DMS153 (cell line): ENCODE data around the gene PHF20.
"Not testable (repeated sequence)": the region's sequence is repeated elsewhere in the genome, so short reads cannot be mapped to it uniquely, and the experiment has no call there.

ENCODE experiments used
- DNase-seq: peaks from one replicate; lab custom pipeline; 2025; lab: John Stamatoyannopoulos, UW

PHF20 gene

DNA sequence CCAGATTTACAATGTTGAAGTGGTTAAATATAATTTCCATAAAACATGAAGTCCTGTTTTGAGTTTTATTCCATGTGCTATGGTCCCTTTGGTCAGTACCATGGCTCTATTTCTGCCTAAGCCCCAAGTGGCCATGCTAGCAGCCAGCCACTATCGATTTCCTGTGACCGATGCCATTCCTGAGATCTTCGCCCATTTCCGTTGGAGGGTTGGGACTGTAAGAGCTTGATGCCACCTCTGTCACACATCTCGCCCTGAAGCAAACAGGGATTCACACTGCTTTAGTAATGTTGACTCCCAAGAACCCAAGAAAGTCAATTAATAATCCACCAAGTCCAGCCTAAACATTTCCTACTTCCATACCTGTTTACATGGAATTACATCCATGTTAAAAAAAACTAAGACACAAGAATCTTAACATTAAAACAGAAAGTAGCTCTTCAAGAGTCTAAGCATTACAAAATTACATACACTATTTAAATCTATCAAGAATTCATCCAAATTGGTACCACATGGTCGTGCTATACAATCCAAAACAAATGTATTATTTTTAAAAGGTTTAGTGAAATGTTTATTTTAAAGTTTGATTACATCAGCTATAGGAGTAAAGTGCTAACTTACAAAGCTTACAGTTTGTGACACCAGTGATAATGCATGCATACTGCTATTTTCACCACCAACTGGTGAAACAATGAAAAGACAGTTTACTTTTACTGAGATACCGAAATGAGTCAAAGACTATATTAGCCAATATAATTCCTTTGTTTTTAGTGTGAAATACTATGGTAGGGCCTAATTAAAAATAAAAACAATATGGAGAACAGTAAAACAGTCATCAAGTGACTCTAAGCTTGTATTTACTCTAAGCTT lies 32.3 kb upstream of the PHF20 start:
- no peak for DNase-seq

DNA sequence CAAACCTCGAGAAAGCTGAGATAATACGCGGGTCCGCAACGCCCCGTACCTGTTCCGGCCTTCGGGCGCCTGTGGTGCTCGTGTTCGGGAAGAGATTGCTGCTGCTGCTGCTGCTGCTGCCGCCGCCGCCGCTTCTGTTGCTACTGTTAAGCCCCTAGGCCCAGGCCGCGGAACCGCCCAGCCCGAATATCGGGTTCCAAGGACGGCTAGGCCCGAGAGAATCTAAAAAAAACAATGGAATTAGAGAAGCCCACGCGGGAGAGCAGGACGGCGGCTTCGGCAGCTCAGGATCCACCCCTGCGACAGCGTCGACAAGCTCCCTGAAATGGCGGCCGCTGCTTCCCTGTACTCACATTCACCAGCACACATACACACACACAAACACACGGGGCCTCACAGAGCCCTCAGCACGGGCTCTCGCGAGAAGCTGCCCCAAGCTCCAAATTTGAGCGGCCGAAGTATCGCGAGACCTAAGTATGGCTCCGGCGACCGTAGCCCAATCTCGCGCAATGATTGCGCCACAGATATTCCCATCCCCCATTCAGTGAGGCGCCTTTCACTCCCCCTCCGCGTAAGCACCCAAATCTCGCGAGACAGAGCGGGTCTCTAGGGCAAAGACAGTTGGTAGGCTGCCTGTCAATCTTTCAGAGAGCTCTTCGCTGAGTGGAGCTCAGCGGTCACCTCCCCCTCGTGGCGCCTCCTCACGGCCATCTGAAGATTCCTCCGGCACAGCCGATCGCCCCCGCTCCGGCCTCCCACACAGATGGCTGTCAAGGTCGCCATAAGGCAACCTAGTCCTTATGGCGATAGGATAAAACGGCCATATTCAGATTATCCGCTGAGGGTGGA lies 29.7 kb upstream of the PHF20 start, which contains the start of gene RBM39:
TSS of gene RBM39 (minus strand) at position 369 of the 849 bp plus-strand sequence. CDS start 1,386 bp downstream, outside the sequence.
- DNase-seq: peak; percentile 100

DNA sequence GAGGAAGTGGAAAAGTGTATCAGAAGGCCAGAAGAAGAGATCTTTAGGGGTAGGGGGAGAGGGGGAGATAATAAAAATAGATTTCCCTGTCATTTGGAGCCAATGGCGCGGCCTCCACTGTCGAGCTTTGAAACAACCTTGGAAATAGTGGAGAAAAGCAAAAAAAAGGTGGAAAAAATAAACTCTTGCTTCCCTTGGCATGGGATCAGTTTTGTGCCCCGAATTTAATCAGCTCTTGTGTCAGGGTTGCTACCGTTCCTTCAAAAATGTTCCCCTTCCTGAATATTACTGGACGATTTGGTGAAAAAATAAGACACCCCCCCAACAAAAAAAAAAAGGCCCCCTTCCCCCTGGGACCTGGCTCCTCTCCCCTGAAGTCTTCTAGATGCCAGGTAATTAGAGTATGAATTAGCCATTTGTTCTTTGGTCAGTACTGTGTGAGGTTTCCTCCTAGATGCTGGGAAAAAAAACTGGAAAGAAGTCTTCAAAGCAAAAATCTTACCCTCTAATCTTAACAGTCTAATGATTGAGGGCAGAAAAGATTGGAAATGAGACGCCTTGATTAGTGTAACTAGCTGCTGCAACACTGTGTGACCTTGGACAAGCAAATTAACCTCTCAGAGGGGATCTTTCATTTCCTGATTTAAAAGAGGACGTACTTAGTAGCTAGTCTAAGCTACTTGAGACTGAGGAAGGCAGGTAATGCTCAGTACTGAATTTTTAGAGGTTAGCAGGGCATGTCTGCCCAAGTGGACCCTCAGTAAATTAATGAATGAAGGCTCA lies 28.9 kb upstream of the PHF20 start:
- no peak for DNase-seq

DNA sequence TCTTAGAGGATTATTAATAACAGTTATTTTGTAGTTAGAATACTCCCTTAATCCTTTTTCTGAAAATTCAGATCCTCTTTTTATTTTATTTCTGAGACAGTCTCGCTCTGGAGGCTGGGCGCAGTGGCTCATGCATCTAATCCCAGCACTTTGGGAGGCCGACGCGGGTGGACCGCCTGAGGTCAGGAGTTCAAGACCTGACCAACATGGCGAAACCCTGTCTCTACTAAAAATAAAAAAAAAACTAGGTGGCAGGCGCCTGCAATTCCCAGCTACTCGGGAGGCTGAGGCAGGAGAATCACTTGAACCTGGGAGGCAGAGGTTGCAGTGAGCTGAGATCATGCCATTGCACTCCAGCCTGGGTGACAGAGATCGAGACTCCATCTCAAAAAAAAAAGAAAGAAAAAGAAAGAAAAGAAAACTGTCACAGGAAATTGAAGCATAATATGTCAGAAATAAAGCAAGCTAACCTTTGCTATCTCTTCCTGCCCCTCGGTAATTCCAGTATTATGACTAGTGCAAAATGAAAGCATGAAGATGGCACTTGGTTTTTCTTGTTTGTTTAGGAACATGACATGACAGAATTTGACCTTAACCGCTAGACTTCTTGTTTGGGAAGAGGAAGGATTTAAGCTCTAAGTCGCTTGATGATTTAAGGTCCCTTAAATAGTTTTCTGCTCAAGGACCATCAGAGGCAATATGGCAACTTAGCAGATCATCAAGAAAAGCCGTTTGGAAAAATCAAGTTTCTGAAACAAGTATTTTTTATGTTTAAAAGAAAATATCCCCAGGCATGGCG lies 27.9 kb upstream of the PHF20 start:
- DNase-seq: no peak

DNA sequence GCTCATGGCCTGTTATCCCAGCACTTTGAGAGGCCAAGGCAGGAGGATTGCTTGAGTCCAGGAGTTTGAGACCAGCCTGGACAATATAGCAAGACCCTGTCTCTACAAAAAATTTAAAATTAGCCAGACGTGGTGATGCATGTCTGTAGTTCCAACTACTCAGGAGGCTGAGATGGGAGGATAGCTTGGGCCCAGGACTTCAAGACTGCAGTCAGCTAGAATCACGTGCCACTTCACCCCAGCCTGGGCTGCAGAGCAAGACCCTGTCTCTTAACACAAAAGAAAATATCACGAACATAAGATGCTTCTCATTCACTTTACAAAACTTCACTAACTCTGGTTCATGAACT lies 27.3 kb upstream of the PHF20 start:
- DNase-seq: not testable (repeated sequence)

DNA sequence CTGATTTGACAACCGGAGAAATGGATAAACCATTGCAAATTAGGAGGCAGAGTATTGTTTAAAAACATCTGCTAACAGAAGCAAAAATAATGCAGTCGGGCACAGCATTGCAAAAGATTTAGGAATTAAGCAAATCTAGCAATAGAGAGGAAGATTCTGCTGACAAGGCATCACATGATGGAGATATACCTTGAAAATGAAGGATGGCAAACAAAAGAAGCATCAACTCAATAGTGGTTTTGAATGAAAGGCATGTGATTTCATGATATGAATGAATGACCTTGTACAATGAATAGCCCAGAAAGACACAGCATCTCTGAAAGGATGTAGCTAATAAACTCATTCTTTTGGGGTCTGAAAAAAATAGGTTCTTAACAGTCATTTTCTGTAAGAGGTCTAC lies 21.2 kb upstream of the PHF20 start:
- DNase-seq: no peak

DNA sequence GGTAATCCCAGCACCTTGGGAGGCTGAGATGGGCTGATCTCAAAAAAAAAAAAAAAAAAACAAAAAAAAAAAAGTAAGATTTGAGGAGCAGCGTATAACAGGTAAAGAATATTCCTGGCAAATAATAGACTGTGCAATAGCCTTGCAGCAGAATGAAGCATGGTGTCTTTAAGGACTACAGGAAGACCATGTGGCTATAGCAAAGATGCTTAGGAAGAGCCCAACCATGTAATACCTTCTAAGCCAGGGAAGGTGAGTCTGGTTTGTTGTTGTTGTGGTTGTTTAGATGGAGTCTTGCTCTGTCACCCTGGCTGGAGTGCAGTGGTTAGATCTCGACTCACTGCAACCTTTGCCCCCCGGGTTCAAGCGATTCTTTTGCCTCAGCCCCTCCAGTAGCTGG lies 15.4 kb upstream of the PHF20 start:
- no peak for DNase-seq

DNA sequence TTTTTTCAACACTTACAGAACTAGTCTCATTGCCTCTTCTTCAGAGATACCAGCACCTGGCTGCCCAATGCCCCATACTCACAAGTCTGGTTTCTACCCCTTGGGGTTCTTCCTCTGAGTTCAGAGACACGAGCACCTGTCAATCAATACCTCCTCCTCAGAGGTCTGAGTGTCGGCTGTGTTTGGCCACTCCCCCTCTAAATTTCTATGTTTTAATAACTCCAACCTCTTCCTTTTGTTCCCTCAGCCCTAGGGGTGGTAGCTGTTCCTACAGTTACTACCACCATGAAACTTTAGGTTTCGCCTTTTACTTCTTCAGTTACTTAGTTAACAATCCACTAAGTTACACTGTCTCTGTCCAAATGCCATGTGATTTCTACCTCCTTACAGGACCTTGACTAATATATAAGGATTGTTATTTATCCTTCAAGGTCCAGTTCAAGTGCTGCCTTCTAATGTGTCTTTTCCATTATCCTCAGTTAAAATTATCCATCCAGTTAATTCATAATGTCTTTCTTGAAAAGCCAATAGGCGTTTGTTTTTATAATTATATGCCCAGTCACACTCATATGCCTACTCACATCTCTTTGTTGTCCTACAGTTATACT lies 14.6 kb upstream of the PHF20 start:
- no peak for DNase-seq

DNA sequence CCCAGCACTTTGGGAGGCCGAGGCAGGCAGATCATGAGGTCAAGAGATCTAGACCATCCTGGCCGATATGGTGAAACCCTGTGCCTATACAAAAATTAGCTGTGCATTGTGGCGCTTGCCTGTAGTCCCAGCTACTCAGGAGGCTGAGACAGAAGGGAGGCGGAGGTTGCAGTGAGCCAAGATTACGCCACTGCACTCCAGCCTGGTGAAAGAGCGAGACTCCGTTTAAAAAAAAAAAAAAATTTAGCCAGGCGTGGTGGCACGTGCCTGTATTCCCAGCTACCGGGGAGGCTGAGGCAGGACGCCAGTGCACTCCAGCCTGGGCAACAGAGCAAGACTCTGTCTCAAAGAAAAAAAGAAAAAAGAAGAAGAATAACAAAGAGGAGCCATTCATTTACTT lies 10.3 kb upstream of the PHF20 start:
- DNase-seq: not testable (repeated sequence)

DNA sequence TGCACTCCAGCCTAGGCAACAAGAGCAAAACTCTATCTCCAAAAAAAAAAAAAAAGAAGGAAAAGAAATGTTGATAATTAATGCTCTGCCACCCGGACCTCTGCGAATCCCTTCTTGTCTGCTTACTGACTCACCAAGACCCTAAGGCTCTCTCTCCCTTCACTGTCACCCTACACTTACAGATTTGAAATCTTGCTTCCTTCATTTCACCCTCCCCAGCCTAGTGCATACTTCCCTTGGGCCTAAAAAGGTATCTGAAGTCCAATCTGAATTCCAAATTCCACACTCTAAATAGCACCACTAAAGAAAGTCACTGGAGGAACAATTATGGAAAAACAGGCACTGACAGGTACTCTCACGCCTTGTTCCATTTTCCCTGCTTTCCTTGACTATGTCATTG lies 9.4 kb upstream of the PHF20 start:
- DNase-seq: no peak

DNA sequence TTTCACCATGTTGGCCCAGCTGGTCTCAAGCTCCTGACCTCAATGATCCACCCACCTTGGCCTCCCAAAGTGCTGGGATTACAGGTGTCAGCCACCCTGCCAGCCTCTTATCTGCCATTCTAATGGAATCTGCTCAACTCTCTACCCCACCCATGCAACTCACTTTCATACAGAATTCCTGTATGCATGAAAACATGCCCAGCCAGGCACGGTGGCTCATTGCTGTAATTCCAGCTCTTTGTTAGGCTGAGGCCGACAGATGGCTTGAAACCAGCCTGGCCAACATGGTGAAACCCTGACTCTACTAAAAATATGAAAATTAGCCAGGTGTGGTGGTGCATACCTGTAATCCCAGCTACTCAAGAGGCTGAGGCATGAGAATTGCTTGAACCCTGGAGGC lies 6.9 kb upstream of the PHF20 start:
- DNase-seq: not testable (repeated sequence)

DNA sequence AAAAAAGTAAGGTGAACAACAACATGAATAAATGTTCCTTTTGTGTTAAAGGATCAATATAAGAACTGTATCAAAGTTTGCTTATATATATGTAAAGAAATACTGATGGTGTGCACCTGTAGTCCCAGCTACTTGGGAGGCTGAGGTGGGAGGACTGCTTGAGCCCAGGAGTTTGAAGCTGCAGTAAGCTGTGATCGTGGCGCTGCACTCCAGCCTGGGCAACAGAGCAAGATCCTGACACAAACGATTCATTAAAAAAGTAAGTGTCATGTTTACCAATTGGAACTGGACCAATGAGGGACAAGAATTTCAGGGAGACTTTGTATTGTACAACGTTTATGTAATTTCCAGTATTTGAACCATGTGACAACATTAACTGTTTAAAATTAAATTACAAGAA lies 5.0 kb upstream of the PHF20 start:
- no peak for DNase-seq

DNA sequence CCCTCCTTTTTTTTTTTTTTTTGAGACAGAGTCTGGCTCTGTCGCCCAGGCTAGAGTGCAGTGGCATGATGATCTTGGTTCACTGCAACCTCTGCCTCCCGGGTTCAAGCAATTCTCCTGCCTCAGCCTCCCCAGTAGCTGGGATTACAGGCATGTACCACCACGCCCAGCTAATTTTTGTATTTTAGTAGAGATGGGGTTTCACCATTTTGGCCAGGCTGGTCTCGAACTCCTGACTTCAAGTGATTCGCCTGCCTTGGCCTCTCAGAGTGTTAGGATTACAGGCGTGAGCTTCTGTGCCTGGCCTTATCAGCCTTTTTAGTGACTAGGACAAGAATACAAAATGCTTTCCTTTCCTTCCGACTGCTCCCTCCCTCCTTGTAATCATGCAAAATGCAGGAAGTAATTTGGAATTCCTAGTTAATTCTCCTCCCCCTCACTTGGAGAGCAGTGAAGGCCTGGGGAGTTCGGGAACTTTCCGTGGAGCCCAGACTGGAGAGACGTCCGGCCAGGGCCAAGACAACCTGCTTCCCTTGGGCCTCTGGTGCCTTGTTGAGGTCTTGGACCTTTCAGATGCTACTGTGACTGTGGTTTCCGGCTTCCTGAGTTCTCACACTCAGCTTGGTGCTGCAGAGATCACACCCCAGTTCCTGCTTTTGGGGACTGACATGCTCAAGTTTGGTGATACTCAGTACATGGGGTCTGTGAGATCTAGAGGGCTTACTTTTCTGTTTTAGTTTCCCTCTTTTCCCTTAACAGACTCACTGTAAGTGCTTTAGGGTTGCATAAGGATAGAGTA lies 3.9 kb upstream of the PHF20 start:
- no peak for DNase-seq

DNA sequence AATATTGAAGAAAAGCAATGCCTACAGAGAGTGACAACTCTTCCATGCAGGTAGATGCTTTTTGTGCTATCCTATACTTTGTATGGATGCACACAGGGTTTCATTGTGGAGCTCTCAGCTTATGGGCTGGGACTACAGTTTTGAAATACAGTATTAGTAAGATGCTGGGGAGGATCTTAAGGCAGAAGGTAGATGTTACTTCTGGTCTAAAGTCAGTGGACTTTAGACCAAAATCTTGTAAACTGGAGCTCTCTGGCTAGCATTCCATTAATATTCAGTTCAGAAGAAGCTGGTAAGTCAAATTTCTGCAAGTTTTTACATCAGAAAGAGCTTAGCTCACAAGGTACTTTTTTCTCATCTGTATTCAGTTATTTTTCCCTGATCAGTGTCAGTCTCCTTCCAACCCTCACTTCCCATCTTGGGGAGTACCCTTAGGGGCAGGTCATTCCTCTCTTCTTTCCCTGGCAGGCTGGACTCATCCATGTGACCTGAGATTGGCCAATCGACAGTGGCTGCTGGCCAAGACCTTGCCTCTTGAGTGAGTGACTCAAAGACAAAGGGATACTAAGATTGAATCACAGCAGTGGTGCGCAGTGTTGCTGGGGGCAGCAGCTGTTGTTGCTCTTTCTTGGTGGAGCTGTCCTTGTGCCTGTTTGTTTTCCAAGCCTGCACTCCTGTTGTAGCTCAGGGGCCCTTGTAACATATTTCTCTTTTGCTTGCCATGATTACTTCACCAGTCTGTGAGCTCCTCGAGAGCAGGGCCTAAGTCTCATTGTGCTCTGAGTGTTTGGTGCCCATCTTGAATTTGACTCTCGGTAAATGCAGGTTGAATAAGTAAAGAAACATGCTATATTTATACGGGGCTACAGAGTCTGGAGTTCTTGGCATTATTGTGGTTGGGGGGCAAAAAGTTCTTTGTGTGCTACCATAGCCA lies 2.8 kb upstream of the PHF20 start:
- peak; percentile 49 for DNase-seq

DNA sequence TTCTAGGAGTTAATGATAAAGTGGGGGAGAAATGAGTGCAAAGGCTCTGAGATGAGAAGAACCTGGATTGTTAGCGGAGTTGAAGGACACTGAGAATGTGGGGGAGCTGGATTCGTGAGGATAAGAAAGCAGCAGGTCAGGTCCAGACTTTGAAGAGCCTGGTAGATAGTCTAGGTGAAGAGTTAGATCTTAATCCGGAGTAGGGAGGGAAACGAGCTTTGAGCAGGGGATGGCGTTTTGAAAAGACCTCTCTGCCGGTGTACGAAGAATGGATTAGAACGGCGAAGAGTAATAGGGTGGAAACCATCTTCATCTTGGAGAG lies 487 bp upstream of the PHF20 start:
- DNase-seq: no peak

DNA sequence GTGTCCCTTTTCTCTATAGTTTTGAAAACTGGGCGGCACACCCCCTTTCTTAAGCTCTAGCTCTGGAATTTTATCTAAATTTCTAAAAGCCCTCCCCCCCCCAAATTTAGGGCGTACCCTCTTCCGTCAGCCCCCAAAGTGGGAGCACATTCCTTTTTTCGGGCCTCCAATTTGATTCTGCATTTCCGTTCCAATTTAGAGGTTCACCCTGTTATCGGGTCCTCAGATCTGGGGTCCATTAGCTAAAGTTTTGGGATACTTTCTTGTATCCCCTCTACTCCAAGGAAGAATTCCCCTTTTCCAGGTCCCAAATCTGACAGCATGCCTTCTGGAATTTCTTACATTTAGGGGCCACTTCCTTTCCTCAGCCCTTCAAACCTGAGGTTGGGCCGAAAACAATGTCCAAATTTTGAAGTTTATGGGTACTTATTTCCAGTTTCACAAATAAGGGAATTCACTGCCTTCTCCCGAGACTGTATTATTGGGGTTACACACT lies 796 bp downstream of the PHF20 start:
- no peak for DNase-seq

DNA sequence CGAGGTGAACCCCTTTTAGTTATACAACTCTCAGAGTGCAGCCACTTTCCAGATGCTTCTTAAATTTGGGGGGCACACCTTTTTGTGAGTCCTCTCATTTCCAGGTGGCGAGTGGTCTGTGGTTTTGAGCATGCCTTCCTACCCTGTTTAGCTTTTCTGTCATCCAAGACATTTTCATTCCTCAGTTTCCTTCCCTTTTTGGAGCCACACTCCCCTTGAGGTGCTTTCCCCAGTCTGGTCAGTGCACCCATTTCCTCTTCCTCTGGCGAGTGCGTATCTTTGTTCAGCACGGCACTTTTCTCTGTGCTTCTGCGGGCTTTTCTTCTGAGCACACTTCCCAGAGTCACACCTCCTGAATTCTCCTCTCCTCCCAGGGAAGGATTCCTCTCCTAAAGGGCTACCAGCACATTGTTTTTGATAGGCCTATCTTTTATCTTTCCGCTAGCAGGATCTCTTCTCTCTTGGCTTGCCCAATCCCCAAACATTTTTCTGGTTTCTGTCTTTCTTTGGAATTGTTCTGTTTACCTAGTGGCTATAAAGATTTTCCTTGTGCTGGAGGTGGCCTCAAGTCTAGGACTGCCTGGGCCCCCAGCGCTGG lies 1.4 kb downstream of the PHF20 start:
- DNase-seq: no peak

DNA sequence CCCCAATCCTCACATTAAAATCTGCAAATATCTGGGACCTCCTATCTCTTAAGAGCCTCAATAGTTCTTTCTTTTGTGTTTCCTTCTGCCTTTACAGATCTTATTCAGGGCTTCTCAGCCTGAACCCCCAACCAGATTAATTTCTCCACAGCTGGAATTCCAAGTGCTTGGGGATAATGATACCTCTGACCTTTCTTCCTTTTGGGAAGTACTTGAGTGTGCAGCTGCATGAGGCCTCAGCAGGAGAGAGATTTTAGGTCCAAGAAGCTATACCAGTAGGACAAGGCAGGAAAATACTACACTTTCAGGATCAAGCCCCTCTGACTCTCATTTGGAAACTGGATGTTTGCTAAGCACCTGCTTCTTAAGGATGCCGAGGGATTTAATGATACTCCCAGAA lies 2.6 kb downstream of the PHF20 start:
- no peak for DNase-seq
